ENCODE data around the gene MGMT.

MGMT gene

GRCh38 chr10:129808092-129808983 lies 341.3 kb downstream of the MGMT start:
- H3K27ac ChIP-seq = no peak overlapping the region
- no peak for TF ChIP-seq ZFX (IDR thresholded peaks at IDR 0.05; ENCODE audit: borderline replicate concordance)
- TF ChIP-seq CTCF (IDR thresholded peaks at IDR 0.05) = no peak

GRCh38 chr10:129809431-129809830 lies 342.4 kb downstream of the MGMT start:
- no peak for TF ChIP-seq ZFX (IDR thresholded peaks at IDR 0.05; ENCODE audit: borderline replicate concordance)
- no peak for TF ChIP-seq CTCF (IDR thresholded peaks at IDR 0.05)
- H3K27ac ChIP-seq = no peak overlapping the region

- TF ChIP-seq ZFX (IDR thresholded peaks at IDR 0.05; ENCODE audit: borderline replicate concordance) (no peak), CTCF (IDR thresholded peaks at IDR 0.05) (no peak)
- no peak overlapping the region for H3K27ac ChIP-seq
These were observed 342.8 kb downstream of the MGMT start for GRCh38 chr10:129809841-129810240.

- no peak overlapping the region for H3K27ac ChIP-seq
- no peak for TF ChIP-seq ZFX (IDR thresholded peaks at IDR 0.05; ENCODE audit: borderline replicate concordance)
- TF ChIP-seq CTCF (IDR thresholded peaks at IDR 0.05) = no peak
These were observed 344.2 kb downstream of the MGMT start for GRCh38 chr10:129811208-129811607.

- H3K27ac ChIP-seq = no peak overlapping the region
- TF ChIP-seq CTCF (IDR thresholded peaks at IDR 0.05) (no peak), ZFX (IDR thresholded peaks at IDR 0.05; ENCODE audit: borderline replicate concordance) (no peak)
These were observed 345.4 kb downstream of the MGMT start for GRCh38 chr10:129812398-129812797.

- no peak overlapping the region for H3K27ac ChIP-seq
- TF ChIP-seq ZFX (IDR thresholded peaks at IDR 0.05; ENCODE audit: borderline replicate concordance) (no peak), CTCF (IDR thresholded peaks at IDR 0.05) (no peak)
These were observed 347.9 kb downstream of the MGMT start for GRCh38 chr10:129814681-129815646.

Data from 22Rv1 (cell line).